Measurements from ENCODE around the gene INSIG1.

The INSIG1 gene

GRCh38 chr7:155316427-155317113 lies 18.9 kb downstream of the INSIG1 start:
- Histone ChIP-seq H3K4me3 (IDR thresholded peaks at IDR 0.05; ENCODE audit: insufficient read depth, low read depth, low read length) (no peak overlapping the region), H3K27me3 (ENCODE audit: insufficient read depth, low read depth) (no peaks in the 10 kb centered on the region), H3K27ac (no peak overlapping the region), H2AFZ (ENCODE audit: low read depth) (no peak overlapping the region), H3K9ac (no peak overlapping the region), H3K4me1 (ENCODE audit: low read depth, poor library complexity, severe bottlenecking) (no peaks in the 10 kb centered on the region), H3K36me3 (ENCODE audit: insufficient read depth) (no peaks in the 10 kb centered on the region), H4K20me1 (ENCODE audit: insufficient read depth) (no peaks in the 10 kb centered on the region), H3K79me2 (ENCODE audit: insufficient read depth, low read depth) (no peaks in the 10 kb centered on the region), H3K4me2 (no peak overlapping the region)
- TF ChIP-seq CTCF (conservative IDR thresholded peaks at IDR 0.05; ENCODE audit: low read depth, low read length) = no peak

- no peak overlapping the region for H3K9ac ChIP-seq
- H3K27ac ChIP-seq = no peak overlapping the region
- no peak overlapping the region for H3K4me3 ChIP-seq (IDR thresholded peaks at IDR 0.05; ENCODE audit: insufficient read depth, low read depth, low read length)
- TF ChIP-seq CTCF (conservative IDR thresholded peaks at IDR 0.05; ENCODE audit: low read depth, low read length) = no peak
- no peaks in the 10 kb centered on the region for H4K20me1 ChIP-seq (ENCODE audit: insufficient read depth)
- no peaks in the 10 kb centered on the region for H3K4me1 ChIP-seq (ENCODE audit: low read depth, poor library complexity, severe bottlenecking)
- H3K4me2 ChIP-seq = no peak overlapping the region
- no peaks in the 10 kb centered on the region for H3K36me3 ChIP-seq (ENCODE audit: insufficient read depth)
- no peak overlapping the region for H2AFZ ChIP-seq (ENCODE audit: low read depth)
- no peaks in the 10 kb centered on the region for H3K27me3 ChIP-seq (ENCODE audit: insufficient read depth, low read depth)
- no peaks in the 10 kb centered on the region for H3K79me2 ChIP-seq (ENCODE audit: insufficient read depth, low read depth)
Measured at GRCh38 chr7:155317114-155317434, 19.4 kb downstream of the INSIG1 start.

GRCh38 chr7:155318245-155318644 lies 20.6 kb downstream of the INSIG1 start:
- no peaks in the 10 kb centered on the region for H3K36me3 ChIP-seq (ENCODE audit: insufficient read depth)
- H3K4me2 ChIP-seq = no peak overlapping the region
- no peak for TF ChIP-seq CTCF (conservative IDR thresholded peaks at IDR 0.05; ENCODE audit: low read depth, low read length)
- no peaks in the 10 kb centered on the region for H3K4me1 ChIP-seq (ENCODE audit: low read depth, poor library complexity, severe bottlenecking)
- no peak overlapping the region for H3K9ac ChIP-seq
- H3K27me3 ChIP-seq (ENCODE audit: insufficient read depth, low read depth) = no peaks in the 10 kb centered on the region
- H3K4me3 ChIP-seq (IDR thresholded peaks at IDR 0.05; ENCODE audit: insufficient read depth, low read depth, low read length) = no peak overlapping the region
- no peak overlapping the region for H2AFZ ChIP-seq (ENCODE audit: low read depth)
- H3K79me2 ChIP-seq (ENCODE audit: insufficient read depth, low read depth) = no peaks in the 10 kb centered on the region
- no peak overlapping the region for H3K27ac ChIP-seq
- H4K20me1 ChIP-seq (ENCODE audit: insufficient read depth) = no peaks in the 10 kb centered on the region

- Histone ChIP-seq H2AFZ (ENCODE audit: low read depth) (no peak overlapping the region), H3K9ac (no peak overlapping the region), H3K79me2 (ENCODE audit: insufficient read depth, low read depth) (no peaks in the 10 kb centered on the region), H3K27me3 (ENCODE audit: insufficient read depth, low read depth) (no peaks in the 10 kb centered on the region), H3K4me3 (IDR thresholded peaks at IDR 0.05; ENCODE audit: insufficient read depth, low read depth, low read length) (no peak overlapping the region), H3K4me1 (ENCODE audit: low read depth, poor library complexity, severe bottlenecking) (no peaks in the 10 kb centered on the region), H3K4me2 (no peak overlapping the region), H4K20me1 (ENCODE audit: insufficient read depth) (no peaks in the 10 kb centered on the region), H3K36me3 (ENCODE audit: insufficient read depth) (no peaks in the 10 kb centered on the region), H3K27ac (no peak overlapping the region)
- TF ChIP-seq CTCF (conservative IDR thresholded peaks at IDR 0.05; ENCODE audit: low read depth, low read length) = no peak
Measured at GRCh38 chr7:155322530-155322929, 24.9 kb downstream of the INSIG1 start.
